ENCODE results near the gene ARF4. TPM values are rescaled to one million over a fixed set of nuclear protein-coding genes. Genes with fewer than 3 reads are reported as not detected.

ARF4 gene
- total and polyA plus RNA-seq, 10 of the 15 experiments (the other 5 are each of a cell fraction or from before 2014, with no cell fraction given), result 66.2 to 283 (median 128) TPM

GRCh38 chr3:57592306-57592705 lies 4.8 kb downstream of the ARF4 start (continued):
- no peak for TF ChIP-seq E4F1 (IDR thresholded peaks at IDR 0.05; ENCODE audit: borderline replicate concordance, partially characterized antibody)
- no peak for TF ChIP-seq MTA3 (IDR thresholded peaks at IDR 0.05; ENCODE audit: borderline replicate concordance, low read length)

DNA sequence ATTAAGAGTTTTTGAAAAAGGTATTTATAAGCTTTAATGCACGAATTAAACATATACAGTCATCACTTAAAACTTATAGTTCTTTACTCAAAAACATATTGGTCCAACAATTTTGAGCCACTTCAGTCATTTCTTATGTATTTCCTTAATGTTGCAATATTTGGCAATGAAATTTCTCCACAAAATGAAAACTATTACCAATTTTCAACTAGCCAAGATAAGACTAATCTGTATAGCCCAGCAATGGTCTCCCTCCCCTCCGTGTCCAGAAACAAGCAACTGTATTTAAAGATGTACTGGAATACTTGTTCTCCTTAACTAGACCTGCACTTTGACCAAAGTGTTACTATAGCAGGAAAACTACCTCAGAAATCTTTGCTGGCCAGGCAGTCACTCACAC lies 9.2 kb downstream of the ARF4 start:
- peaks cover 0 to 7% of the 10 kb centered on the region in 2 experiments; a peak in 1 of 4 replicates for H3K36me3 ChIP-seq (ENCODE audit: control insufficient read depth in 2 of 2, insufficient read depth in 2 of 2, low read length in 1 of 2)
- CTCF ChIA-PET, result no interaction called here

More for the DNA sequence above, 9.2 kb downstream of the ARF4 start:
- SMC1A ChIA-PET (ENCODE audit: uncharacterized antibody, unreplicated experiment), result interaction anchor here (1.5 to 1.8 kb wide), 2 partner anchors 11 to 84 kb away, joined by 4 to 5 read pairs; no protein-coding TSS in a partner anchor
- no peaks in the 10 kb centered on the region for H3K4me1 ChIP-seq (ENCODE audit: control insufficient read depth, insufficient read depth, low read length)
- H3K9ac ChIP-seq (ENCODE audit: control insufficient read depth, insufficient read depth, low read length), result no peak overlapping the region
- peaks cover 74% of the 10 kb centered on the region for H3K79me2 ChIP-seq (ENCODE audit: control insufficient read depth, insufficient read depth, low read length)
- H2AFZ ChIP-seq (ENCODE audit: control insufficient read depth, low read depth, low read length), result no peak overlapping the region
- DNase-seq (ENCODE audit: low read depth, low spot score), result no peak
- RAD21 ChIA-PET (ENCODE audit: unreplicated experiment), result interaction anchor here (1.1 kb wide), 1 partner anchor 103 kb away, joined by 3 read pairs; no protein-coding TSS in a partner anchor
- 62% methylated on average over 2 of the region's 2 CpGs for WGBS (ENCODE audit: insufficient coverage, insufficient replicate concordance, low lambda C conversion rate, missing lambda C conversion rate)
- H3K4me3 ChIP-seq, result no peak overlapping the region
- BruUV-seq (replicated peaks), result no TSS peak
- TF ChIP-seq MEF2A (IDR thresholded peaks at IDR 0.05; ENCODE audit: insufficient read depth, low read depth, low read length) (no peak), CEBPB (IDR thresholded peaks at IDR 0.05; ENCODE audit: borderline replicate concordance in 1 of 2, low read depth in 2 of 2, low read length in 2 of 2) (no peak), MXI1 (IDR thresholded peaks at IDR 0.05; ENCODE audit: low read depth, low read length) (no peak), TCF7 (IDR thresholded peaks at IDR 0.05; ENCODE audit: borderline replicate concordance) (no peak), ETV6 (conservative IDR thresholded peaks at IDR 0.05 in 1 of 2, IDR thresholded peaks at IDR 0.05 in 1 of 2; ENCODE audit: borderline replicate concordance in 1 of 2, low read depth in 1 of 2) (no peak), GABPA (IDR thresholded peaks at IDR 0.05; ENCODE audit: low read depth) (no peak)
- H3K4me2 ChIP-seq (ENCODE audit: control insufficient read depth, insufficient read depth), result peak overlapping the region; percentile 30; the same call in 1 of the 2 replicates
- no peaks in the 10 kb centered on the region for H3K9me3 ChIP-seq (replicated peaks; ENCODE audit: control insufficient read depth, insufficient read depth, low read length)
- no peak for FAIRE-seq
- no peak for ATAC-seq
- intact Hi-C loops (cut with micrococcal nuclease; ENCODE audit: unreplicated experiment) (no loop called here), in situ Hi-C loops (cut with MboI) (no loop called here)
- no peak overlapping the region for H3K27ac ChIP-seq (ENCODE audit: control insufficient read depth, insufficient read depth)
- H3K27me3 ChIP-seq (replicated peaks in 1 of 2; ENCODE audit: control insufficient read depth in 2 of 2, insufficient read depth in 2 of 2, low read length in 1 of 2), result no peaks in the 10 kb centered on the region
- H4K20me1 ChIP-seq (ENCODE audit: control insufficient read depth, insufficient read depth), result no peaks in the 10 kb centered on the region
- POLR2A ChIA-PET, result no interaction called here
